T follicular helper cell (primary cell): ENCODE measurements around the gene PKN2.
A peak's percentile ranks its signal among the peaks of the same experiment; 100 is the strongest.
"Not testable (repeated sequence)": the region's sequence is repeated elsewhere in the genome, so short reads cannot be mapped to it uniquely, and the experiment has no call there.

Experiments
- DNase-seq: peaks from one replicate; pipeline ENCODE4 v3.0.0-alpha.2; 2020; ENCODE audit warnings: low read depth

Gene PKN2

GRCh38 chr1:88787023-88787903, 103.2 kb downstream of the PKN2 start:
- DNase-seq: no peak

DNA sequence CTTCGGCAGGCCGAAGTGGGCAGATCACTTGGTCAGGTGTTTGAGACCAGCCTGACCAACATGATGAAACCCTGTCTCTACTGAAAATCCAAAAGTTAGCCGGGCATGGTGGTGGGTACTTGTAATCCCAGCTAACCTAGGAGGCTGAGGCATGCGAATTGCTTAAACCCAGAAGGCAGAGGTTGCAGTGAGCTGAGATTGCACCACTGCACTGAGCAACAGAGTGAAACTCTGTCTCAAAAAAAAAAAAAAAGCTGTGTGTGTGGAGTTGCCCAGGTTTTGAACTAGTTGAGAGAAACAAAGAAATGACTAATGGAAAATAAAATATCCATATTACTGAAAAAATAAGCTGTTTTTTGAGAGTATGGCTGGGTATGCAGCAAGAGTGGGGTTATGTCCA, 107.1 kb downstream of the PKN2 start:
- DNase-seq: no peak

GRCh38 chr1:88799491-88799890, 115.4 kb downstream of the PKN2 start:
- DNase-seq: no peak

- DNase-seq: peak; percentile 10
These were observed 116.4 kb downstream of the PKN2 start for GRCh38 chr1:88800382-88801051.

GRCh38 chr1:88801575-88802208, 117.6 kb downstream of the PKN2 start:
- DNase-seq: no peak

- no peak for DNase-seq
These were observed 118.3 kb downstream of the PKN2 start for GRCh38 chr1:88802404-88802803.

- DNase-seq: no peak
These were observed 118.9 kb downstream of the PKN2 start for GRCh38 chr1:88802950-88803349.

- no peak for DNase-seq
These were observed 119.4 kb downstream of the PKN2 start for GRCh38 chr1:88803444-88803843.

DNA sequence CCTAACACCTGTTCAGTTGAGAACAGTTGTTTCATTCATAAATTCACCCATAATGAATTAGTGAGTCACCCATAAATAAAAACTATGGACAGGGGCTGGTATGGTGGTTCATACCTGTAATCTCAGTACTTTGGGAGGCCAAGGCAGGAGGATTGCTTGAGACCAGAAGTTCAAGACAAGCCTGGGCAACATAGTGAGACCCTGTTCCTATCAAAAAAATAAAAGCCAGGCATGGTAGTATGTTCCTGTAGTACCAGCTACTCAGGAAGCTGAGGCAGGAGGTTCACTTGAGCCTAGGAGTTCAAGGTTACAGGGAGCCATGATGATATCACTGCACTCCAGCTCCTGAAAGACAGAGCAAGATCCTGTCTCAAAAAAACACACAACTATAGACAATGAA, 128.3 kb downstream of the PKN2 start:
- DNase-seq: no peak

- no peak for DNase-seq
These were observed 129.4 kb downstream of the PKN2 start for GRCh38 chr1:88813471-88813870.

DNA sequence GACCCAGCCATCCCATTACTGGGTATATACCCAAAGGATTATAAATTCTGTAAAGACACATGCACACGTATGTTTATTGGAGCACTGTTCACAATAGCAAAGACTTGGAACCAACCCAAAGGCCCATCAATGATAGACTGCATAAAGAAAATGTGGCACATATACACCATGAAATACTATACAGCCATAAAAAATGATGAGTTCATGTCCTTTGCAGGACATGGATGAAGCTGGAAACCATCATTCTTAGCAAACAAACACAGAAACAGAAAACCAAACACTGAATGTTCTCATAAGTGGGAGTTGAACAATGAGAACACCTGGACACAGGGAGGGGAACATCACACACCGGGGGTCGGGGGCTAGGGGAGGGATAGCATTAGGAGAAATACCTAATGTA, 135.6 kb downstream of the PKN2 start:
- not testable (repeated sequence) for DNase-seq

- no peak for DNase-seq
These were observed 141.6 kb downstream of the PKN2 start for GRCh38 chr1:88825721-88826120.

- DNase-seq: no peak
These were observed 163.6 kb downstream of the PKN2 start for GRCh38 chr1:88847643-88848042.

- DNase-seq: no peak
These were observed 167.4 kb downstream of the PKN2 start for GRCh38 chr1:88851303-88852063.

- DNase-seq: no peak
These were observed 183.9 kb downstream of the PKN2 start for GRCh38 chr1:88867743-88868521.

DNA sequence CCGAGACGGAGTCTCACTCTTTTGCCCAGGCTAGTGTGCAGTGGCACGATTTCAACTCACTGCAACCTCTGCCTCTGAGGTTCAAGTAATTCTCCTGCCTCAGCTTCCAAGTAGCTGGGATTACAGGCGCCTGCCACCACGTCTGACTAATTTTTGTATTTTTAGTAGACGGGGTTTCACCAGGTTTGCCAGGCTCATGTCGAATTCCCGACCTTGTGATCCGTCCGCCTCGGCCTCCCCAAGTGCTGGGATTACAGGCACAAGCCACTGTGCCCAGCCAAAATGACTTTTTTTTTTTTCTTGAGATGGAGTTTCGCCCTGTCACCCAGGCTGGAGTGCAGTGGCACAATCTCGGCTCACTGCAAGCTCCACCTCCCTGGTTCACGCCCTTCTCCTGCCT, 185.6 kb downstream of the PKN2 start:
- DNase-seq: not testable (repeated sequence)

GRCh38 chr1:88873737-88874349, 189.8 kb downstream of the PKN2 start:
- no peak for DNase-seq

DNA sequence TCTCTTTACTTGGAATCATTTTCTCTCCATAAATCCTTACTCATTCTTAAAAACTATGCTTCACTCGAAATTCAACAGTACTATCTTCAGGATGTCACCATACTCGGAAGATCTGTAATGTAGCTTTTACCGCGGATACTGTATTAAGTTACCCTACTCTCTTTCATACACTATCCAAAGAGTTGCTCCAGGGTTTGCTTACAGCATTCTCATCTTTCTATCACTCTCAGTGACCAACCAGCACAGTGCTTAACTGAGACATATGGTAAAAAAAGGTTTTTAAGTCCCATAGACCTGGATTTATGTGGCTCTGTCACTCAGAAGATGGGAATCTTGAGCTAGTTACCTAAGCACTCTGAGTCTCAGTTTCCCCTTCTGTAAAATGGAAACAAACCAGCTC, 191.5 kb downstream of the PKN2 start:
- DNase-seq: no peak

GRCh38 chr1:88876573-88877365, 192.7 kb downstream of the PKN2 start:
- DNase-seq: no peak

DNA sequence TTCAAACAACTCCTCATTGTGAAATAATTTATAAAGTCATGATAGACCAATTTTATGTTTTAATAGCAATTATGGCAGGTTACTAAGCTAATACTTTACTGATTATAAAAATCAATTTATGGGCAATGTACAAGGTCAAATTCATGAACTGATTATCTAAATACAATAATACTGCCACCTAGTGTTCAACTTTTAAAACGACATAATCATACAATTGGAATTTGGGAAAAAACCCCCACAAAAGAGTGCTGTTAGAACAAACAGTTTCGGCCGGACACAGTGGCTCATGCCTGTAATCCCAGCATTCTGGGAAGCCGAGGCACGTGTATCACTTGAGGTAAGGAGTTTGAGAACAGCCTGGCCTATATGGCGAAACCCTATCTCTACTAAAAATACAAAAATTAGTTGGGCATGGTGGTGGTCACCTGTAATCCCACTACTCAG, 193.3 kb downstream of the PKN2 start:
- DNase-seq: no peak
